HEK293 (cell line): ENCODE results near the gene PPP1R3G.

Source experiments
- CTCF ChIA-PET: fragments of 350-600 bp; formaldehyde crosslinking; extraction: SDS; loops from one replicate; lab custom pipeline; 2021; ENCODE audit warnings: antibody characterized with exemption; lab: Yijun Ruan, JAX
- POLR2A ChIA-PET: fragments of 300-600 bp; formaldehyde crosslinking; extraction: SDS; loops from one replicate; lab custom pipeline; 2020; ENCODE audit warnings: antibody characterized with exemption, inconsistent platforms; lab: Yijun Ruan, JAX
- H3K27ac ChIP-seq: fragments of 200-500 bp; sonication (Bioruptor generic); 2 replicates; pipeline ENCODE4 v1.5.1; 2014; ENCODE audit warnings: low read depth, low read length, control low read depth, inconsistent platforms; ENCODE audit errors: extremely low read depth
- H3K36me3 ChIP-seq, 2 experiments: fragments of 200-500 bp in 1 of 2; sonication (Bioruptor generic) in 1 of 2; 1 replicate in 1 of 2; 2 replicates in 1 of 2; pipeline ENCODE4 v1.5.1; 2014 to 2017; ENCODE audit warnings: inconsistent platforms in 2 of 2, low read length in 2 of 2; ENCODE audit not compliant: control insufficient read depth in 2 of 2, insufficient read depth in 1 of 2
- H3K4me1 ChIP-seq: fragments of 200-500 bp; sonication (Bioruptor generic); 2 replicates; pipeline ENCODE4 v1.5.1; 2014; ENCODE audit warnings: mild to moderate bottlenecking, low read length, inconsistent platforms; ENCODE audit not compliant: control insufficient read depth, insufficient read depth
- H3K4me3 ChIP-seq: 2 replicates; pipeline ENCODE4 v1.5.1; 2011; ENCODE audit warnings: low read depth, mild to moderate bottlenecking, control low read depth, low read length, moderate library complexity
- H3K9me3 ChIP-seq: fragments of 200-500 bp; sonication (Bioruptor generic); 2 replicates; pipeline ENCODE4 v1.5.1; 2014; ENCODE audit warnings: low read depth, low read length, inconsistent platforms; ENCODE audit not compliant: control insufficient read depth, insufficient read depth
- AEBP2 ChIP-seq: fragments of 450-650 bp; formaldehyde crosslinking; IDR thresholded peaks from 2 replicates; pipeline ENCODE4 v1.5.1; 2016; ENCODE audit warnings: missing biosample characterization, missing genetic modification characterization, borderline replicate concordance
- CTCF ChIP-seq: fragments of 450-650 bp; formaldehyde crosslinking; IDR thresholded peaks from 2 replicates; pipeline ENCODE4 v1.5.1; 2016; ENCODE audit warnings: missing biosample characterization, missing genetic modification characterization
- GLI2 ChIP-seq: fragments of 450-650 bp; formaldehyde crosslinking; IDR thresholded peaks from 2 replicates; pipeline ENCODE4; 2017; ENCODE audit warnings: missing biosample characterization, missing genetic modification characterization, low read depth, borderline replicate concordance
- INSM2 ChIP-seq: fragments of 450-650 bp; formaldehyde crosslinking; IDR thresholded peaks from 2 replicates; pipeline ENCODE4 v1.5.1; 2016; ENCODE audit warnings: missing biosample characterization, missing genetic modification characterization
- KLF16 ChIP-seq: fragments of 450-650 bp; formaldehyde crosslinking; IDR thresholded peaks from 2 replicates; pipeline ENCODE4 v1.5.1; 2017; ENCODE audit warnings: missing biosample characterization, missing genetic modification characterization
- KLF17 ChIP-seq: fragments of 450-650 bp; formaldehyde crosslinking; IDR thresholded peaks from 2 replicates; pipeline ENCODE4 v1.5.1; 2016; ENCODE audit warnings: missing biosample characterization, missing genetic modification characterization
- KLF8 ChIP-seq: fragments of 450-650 bp; formaldehyde crosslinking; IDR thresholded peaks from 2 replicates; pipeline ENCODE4 v1.5.1; 2016; ENCODE audit warnings: missing biosample characterization, missing genetic modification characterization
- MYNN ChIP-seq: fragments of 450-650 bp; formaldehyde crosslinking; IDR thresholded peaks from 2 replicates; pipeline ENCODE4 v1.5.1; 2016; ENCODE audit warnings: missing biosample characterization, missing genetic modification characterization, borderline replicate concordance
- ZBTB11 ChIP-seq: fragments of 450-650 bp; formaldehyde crosslinking; conservative IDR thresholded peaks from 2 replicates; pipeline ENCODE4 v1.5.1; 2016; ENCODE audit warnings: low read depth, missing biosample characterization, missing genetic modification characterization
- ZBTB20 ChIP-seq: fragments of 450-650 bp; formaldehyde crosslinking; IDR thresholded peaks from 2 replicates; pipeline ENCODE4 v1.5.1; 2016; ENCODE audit warnings: missing biosample characterization, missing genetic modification characterization
- ZBTB44 ChIP-seq: fragments of 450-650 bp; IDR thresholded peaks from 2 replicates; pipeline ENCODE4 v1.5.1; 2018; ENCODE audit warnings: missing biosample characterization, mild to moderate bottlenecking, missing genetic modification characterization
- ZEB2 ChIP-seq: fragments of 450-650 bp; formaldehyde crosslinking; IDR thresholded peaks from 2 replicates; pipeline ENCODE4 v1.5.1; 2016; ENCODE audit warnings: missing biosample characterization, missing genetic modification characterization
- ZNF157 ChIP-seq: fragments of 450-650 bp; formaldehyde crosslinking; IDR thresholded peaks from 2 replicates; pipeline ENCODE4 v1.5.1; 2016; ENCODE audit warnings: missing biosample characterization, missing genetic modification characterization
- ZNF404 ChIP-seq: fragments of 450-650 bp; formaldehyde crosslinking; IDR thresholded peaks from 2 replicates; pipeline ENCODE4 v1.5.1; 2017; ENCODE audit warnings: missing biosample characterization, missing genetic modification characterization
- ZNF416 ChIP-seq: fragments of 450-650 bp; formaldehyde crosslinking; IDR thresholded peaks from 2 replicates; pipeline ENCODE4 v1.5.1; 2016; ENCODE audit warnings: missing biosample characterization, missing genetic modification characterization
- ZNF488 ChIP-seq: fragments of 450-650 bp; formaldehyde crosslinking; IDR thresholded peaks from 2 replicates; pipeline ENCODE4 v1.5.1; 2016; ENCODE audit warnings: missing biosample characterization, missing genetic modification characterization
- ZNF510 ChIP-seq: fragments of 450-650 bp; formaldehyde crosslinking; IDR thresholded peaks from 2 replicates; pipeline ENCODE4 v1.5.1; 2018; ENCODE audit warnings: mild to moderate bottlenecking, missing genetic modification characterization, missing biosample characterization; ENCODE audit not compliant: insufficient replicate concordance
- ZNF555 ChIP-seq: fragments of 450-650 bp; formaldehyde crosslinking; conservative IDR thresholded peaks from 2 replicates; pipeline ENCODE4 v1.5.1; 2017; ENCODE audit warnings: missing biosample characterization, mild to moderate bottlenecking, missing genetic modification characterization, inconsistent platforms
- ZNF571 ChIP-seq: fragments of 450-650 bp; formaldehyde crosslinking; IDR thresholded peaks from 2 replicates; pipeline ENCODE4 v1.5.0; 2017; ENCODE audit warnings: missing biosample characterization, missing genetic modification characterization
- ZNF660 ChIP-seq: fragments of 450-650 bp; IDR thresholded peaks from 2 replicates; pipeline ENCODE4 v1.5.1; 2018; ENCODE audit warnings: missing biosample characterization, mild to moderate bottlenecking, missing genetic modification characterization
- ZNF707 ChIP-seq: fragments of 450-650 bp; formaldehyde crosslinking; IDR thresholded peaks from 2 replicates; pipeline ENCODE4 v1.5.1; 2016; ENCODE audit warnings: missing biosample characterization, missing genetic modification characterization
- ZNF747 ChIP-seq: fragments of 450-650 bp; formaldehyde crosslinking; IDR thresholded peaks from 2 replicates; pipeline ENCODE4 v1.5.1; 2016; ENCODE audit warnings: missing biosample characterization, missing genetic modification characterization
- ZNF830 ChIP-seq: fragments of 450-650 bp; IDR thresholded peaks from 2 replicates; pipeline ENCODE4 v1.5.0; 2018; ENCODE audit warnings: missing biosample characterization, missing genetic modification characterization, low read depth, mild to moderate bottlenecking, moderate library complexity

Gene PPP1R3G

GRCh38 chr6:5102267-5102970, 17.3 kb downstream of the PPP1R3G start:
- no peak overlapping the region for H3K4me3 ChIP-seq
- CTCF ChIA-PET, result interaction anchor here (0.6 to 1.0 kb wide), 4 partner anchors 45 to 1904 kb away, joined by 3 read pairs; no protein-coding TSS in a partner anchor
- POLR2A ChIA-PET, result no interaction called here
- TF ChIP-seq ZEB2 (tag by site-specific recombination) (no peak), ZNF488 (tag by site-specific recombination) (no peak), ZNF416 (tag by site-specific recombination) (no peak), KLF16 (tag by site-specific recombination) (no peak), ZNF510 (tag by site-specific recombination) (no peak), ZNF830 (tag by site-specific recombination) (no peak), ZNF707 (no peak), CTCF (tag by site-specific recombination) (no peak), AEBP2 (tag by site-specific recombination) (no peak), MYNN (tag by site-specific recombination) (no peak), ZBTB20 (no peak), ZNF571 (tag by site-specific recombination) (no peak), ZBTB44 (no peak), ZNF747 (tag by site-specific recombination) (no peak), GLI2 (tag by site-specific recombination) (no peak), ZNF660 (tag by site-specific recombination) (no peak), INSM2 (tag by site-specific recombination) (no peak)
- no peaks in the 10 kb centered on the region for H3K36me3 ChIP-seq
- no peaks in the 10 kb centered on the region for H3K9me3 ChIP-seq
- no peaks in the 10 kb centered on the region for H3K4me1 ChIP-seq
- H3K27ac ChIP-seq, result no peak overlapping the region

- no peak overlapping the region for H3K27ac ChIP-seq
- H3K36me3 ChIP-seq, result no peaks in the 10 kb centered on the region
- ChIA-PET CTCF (interaction anchor here (0.8 to 1.0 kb wide), 4 partner anchors 40 to 201 kb away, joined by 3 read pairs; no protein-coding TSS in a partner anchor), POLR2A (interaction anchor here (0.6 kb wide), 1 partner anchor 401 kb away, joined by 3 read pairs; no protein-coding TSS in a partner anchor)
- H3K9me3 ChIP-seq, result no peaks in the 10 kb centered on the region
- H3K4me1 ChIP-seq, result no peaks in the 10 kb centered on the region
- H3K4me3 ChIP-seq, result no peak overlapping the region
- no peak for TF ChIP-seq ZNF157 (tag by site-specific recombination)
- TF ChIP-seq KLF8 (tag by site-specific recombination), result no peak
- TF ChIP-seq ZNF555 (tag by site-specific recombination), result no peak
- no peak for TF ChIP-seq ZBTB11 (tag by site-specific recombination)
- TF ChIP-seq ZNF404 (tag by site-specific recombination), result no peak
- no peak for TF ChIP-seq KLF17 (tag by site-specific recombination)
Measured at GRCh38 chr6:5103250-5103649, 18.1 kb downstream of the PPP1R3G start.
